Measurements from ENCODE around the gene TPPP2. TPM values are rescaled to one million over a fixed set of nuclear protein-coding genes. Genes with fewer than 3 reads are reported as not detected.

TPPP2 gene
- total and polyA plus RNA-seq, 2 of the 4 experiments (the other 2 are of a cell fraction) = not detected

GRCh38 chr14:21026274-21026987 is 3.6 kb upstream of the TPPP2 start:
- H3K27ac ChIP-seq (ENCODE audit: insufficient read depth, low read length) = no peak overlapping the region
- H3K79me1 ChIP-seq (ENCODE audit: low read depth in 1 of 2, low read length in 2 of 2) = no peaks in the 10 kb centered on the region
- H3K4ac ChIP-seq (ENCODE audit: low read depth, low read length) = no peak overlapping the region
- H3K27me3 ChIP-seq (ENCODE audit: control insufficient read depth, insufficient read depth, low read length) = peaks cover 62% of the 10 kb centered on the region
- dilution Hi-C loops (cut with HindIII; ENCODE audit: low sequenced_read_pairs, unreplicated experiment) (no loop called here), intact Hi-C loops (cut with micrococcal nuclease) (no loop called here), in situ Hi-C loops (cut with MboI; ENCODE audit: low sequenced_read_pairs) (no loop called here)
- H4K91ac ChIP-seq (ENCODE audit: insufficient read depth, low read depth, low read length) = no peak overlapping the region
- H3K56ac ChIP-seq (ENCODE audit: extremely low read depth, insufficient read depth, low read length) = no peak overlapping the region
- no peaks in the 10 kb centered on the region for H3K9me1 ChIP-seq (ENCODE audit: insufficient read depth, low read length)
- H4K20me1 ChIP-seq (ENCODE audit: insufficient read depth, low read length) = no peaks in the 10 kb centered on the region
- H3K18ac ChIP-seq (ENCODE audit: low read depth, low read length) = no peak overlapping the region
- H4K8ac ChIP-seq (ENCODE audit: low read depth in 2 of 2, low read length in 2 of 2) = no peak overlapping the region
- H2AK5ac ChIP-seq (ENCODE audit: low read depth, low read length) = no peak overlapping the region
- no peak overlapping the region for H3K4me3 ChIP-seq (ENCODE audit: insufficient read depth, low read depth, low read length)
- no peaks in the 10 kb centered on the region for H3K4me1 ChIP-seq (ENCODE audit: control insufficient read depth, insufficient read depth, low read length)
- no peak overlapping the region for H2AK9ac ChIP-seq (replicated peaks; ENCODE audit: low read depth, low read length, poor library complexity)
- no peak overlapping the region for H2BK15ac ChIP-seq (ENCODE audit: low read depth, low read length)
- no CpG with 5 or more reads among the region's 7 CpGs for WGBS, 2 experiments (ENCODE audit: extremely low coverage in 2 of 2, insufficient read length in 1 of 2)
- no peak overlapping the region for H2BK5ac ChIP-seq (ENCODE audit: low read depth, low read length, poor library complexity, severe bottlenecking)
- no peak overlapping the region for H3K4me2 ChIP-seq (ENCODE audit: low read depth, low read length)
- no peaks in the 10 kb centered on the region for H3K36me3 ChIP-seq (ENCODE audit: control insufficient read depth, insufficient read depth, low read length)
- ChIA-PET POLR2A (ENCODE audit: unreplicated experiment) (no interaction called here), CTCF (interaction anchor here (1.0 kb wide), 1 partner anchor 12 kb away, joined by 4 read pairs; no protein-coding TSS in a partner anchor)
- H3K14ac ChIP-seq (replicated peaks; ENCODE audit: low read depth, low read length) = no peak overlapping the region
- no peak overlapping the region for H3K9ac ChIP-seq (ENCODE audit: low read depth, low read length)
- BruUV-seq (replicated peaks) = no TSS peak
- no peak overlapping the region for H3K23ac ChIP-seq (ENCODE audit: low read depth, low read length)
- no peak overlapping the region for H2BK20ac ChIP-seq (ENCODE audit: low read depth, low read length)
- TF ChIP-seq CHD1 (IDR thresholded peaks at IDR 0.05; ENCODE audit: low read depth, low read length) (no peak), MAFK (IDR thresholded peaks at IDR 0.05; ENCODE audit: low read depth, low read length) (no peak), ELK1 (IDR thresholded peaks at IDR 0.05; ENCODE audit: borderline replicate concordance, low read depth, low read length) (no peak), MAZ (IDR thresholded peaks at IDR 0.05; ENCODE audit: borderline replicate concordance, low read depth, low read length) (no peak), FOS (IDR thresholded peaks at IDR 0.05; ENCODE audit: low read depth, low read length) (no peak), RAD21 (IDR thresholded peaks at IDR 0.05; ENCODE audit: low read length) (no peak), POLR2A (IDR thresholded peaks at IDR 0.05; ENCODE audit: low read depth, low read length) (no peak), RCOR1 (IDR thresholded peaks at IDR 0.05; ENCODE audit: insufficient replicate concordance, low read length) (no peak), SMC3 (IDR thresholded peaks at IDR 0.05; ENCODE audit: low read depth, low read length) (no peak), USF2 (IDR thresholded peaks at IDR 0.05; ENCODE audit: low read depth, low read length) (no peak)
- no peak for DNase-seq
- H2AFZ ChIP-seq (replicated peaks; ENCODE audit: low read length, poor library complexity) = no peak overlapping the region
- no peak overlapping the region for H4K5ac ChIP-seq (ENCODE audit: low read depth, low read length)
- ATAC-seq (ENCODE audit: low read depth) = no peak
- H3K9me3 ChIP-seq (ENCODE audit: control insufficient read depth, insufficient read depth, low read length) = no peaks in the 10 kb centered on the region
- H2BK120ac ChIP-seq (ENCODE audit: low read depth, low read length) = no peak overlapping the region

All from IMR-90 (cell line).